GM21360 (cell line): ENCODE measurements around the gene TRIM38.
A peak's percentile ranks its signal among the peaks of the same experiment; 100 is the strongest.
"Not testable (repeated sequence)": the region's sequence is repeated elsewhere in the genome, so short reads cannot be mapped to it uniquely, and the experiment has no call there.

Source experiments
- ATAC-seq: cut with Tn5 transposase; IDR thresholded peaks from one replicate; pipeline ENCODE4 v1.9.1; 2021; ENCODE audit warnings: mild to moderate bottlenecking, moderate library complexity; ENCODE audit not compliant: unreplicated experiment

The TRIM38 gene

DNA sequence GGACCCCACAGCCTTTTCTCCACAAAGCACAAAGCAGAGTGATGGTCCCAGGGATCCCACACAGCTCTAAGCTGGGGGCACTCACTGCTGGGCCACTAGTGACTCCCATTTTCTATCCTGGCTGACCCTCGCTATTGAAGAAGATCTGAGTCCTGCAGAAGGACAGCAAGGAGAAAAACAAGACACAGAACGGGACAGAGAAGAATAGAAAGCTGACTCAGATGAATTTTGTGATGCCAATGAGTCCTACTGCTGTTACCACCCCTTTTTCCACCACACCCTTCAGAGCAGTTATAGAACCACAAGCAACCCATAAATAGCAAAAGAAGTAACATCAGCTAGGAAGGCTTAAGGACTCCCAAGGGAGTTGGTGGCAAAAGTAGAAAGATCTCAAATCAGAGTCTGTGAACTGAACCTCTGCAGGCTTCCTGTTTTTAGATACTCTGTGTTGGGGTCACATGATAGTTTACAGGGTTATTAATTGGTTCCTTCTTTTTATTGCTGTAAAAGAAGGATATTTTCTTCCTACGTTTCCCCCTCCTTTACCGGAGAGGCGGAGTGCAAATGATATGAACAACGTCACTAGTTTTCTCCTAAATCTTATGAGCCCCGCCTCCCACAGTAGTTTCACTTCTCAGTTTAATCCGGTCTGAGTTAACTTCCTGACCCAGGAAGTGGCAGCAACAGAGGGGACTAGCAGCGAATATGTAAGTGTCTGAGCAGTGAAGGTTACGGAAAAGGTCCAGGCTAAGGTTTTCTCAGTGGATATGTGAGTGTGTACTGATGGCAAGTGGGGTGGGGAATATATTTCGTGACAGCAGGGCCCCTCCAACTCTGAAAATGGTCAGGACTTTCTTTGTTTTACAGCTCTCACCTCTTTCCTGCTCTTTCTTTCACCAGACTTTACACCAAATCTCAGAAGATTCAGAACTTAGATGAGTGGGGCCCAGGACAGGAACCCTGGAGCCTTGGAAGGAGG lies at the start of gene TRIM38:
Gene TRIM38 (plus strand): TSS at position 654 of the 979 bp plus-strand sequence. CDS start 3,721 bp downstream, outside the sequence.
- ATAC-seq = peak; percentile 71

GRCh38 chr6:25913741-25914140 lies 48.9 kb upstream of the TRIM38 start:
- ATAC-seq = no peak

- no peak for ATAC-seq
These were observed 46.3 kb upstream of the TRIM38 start for GRCh38 chr6:25916330-25916729.

DNA sequence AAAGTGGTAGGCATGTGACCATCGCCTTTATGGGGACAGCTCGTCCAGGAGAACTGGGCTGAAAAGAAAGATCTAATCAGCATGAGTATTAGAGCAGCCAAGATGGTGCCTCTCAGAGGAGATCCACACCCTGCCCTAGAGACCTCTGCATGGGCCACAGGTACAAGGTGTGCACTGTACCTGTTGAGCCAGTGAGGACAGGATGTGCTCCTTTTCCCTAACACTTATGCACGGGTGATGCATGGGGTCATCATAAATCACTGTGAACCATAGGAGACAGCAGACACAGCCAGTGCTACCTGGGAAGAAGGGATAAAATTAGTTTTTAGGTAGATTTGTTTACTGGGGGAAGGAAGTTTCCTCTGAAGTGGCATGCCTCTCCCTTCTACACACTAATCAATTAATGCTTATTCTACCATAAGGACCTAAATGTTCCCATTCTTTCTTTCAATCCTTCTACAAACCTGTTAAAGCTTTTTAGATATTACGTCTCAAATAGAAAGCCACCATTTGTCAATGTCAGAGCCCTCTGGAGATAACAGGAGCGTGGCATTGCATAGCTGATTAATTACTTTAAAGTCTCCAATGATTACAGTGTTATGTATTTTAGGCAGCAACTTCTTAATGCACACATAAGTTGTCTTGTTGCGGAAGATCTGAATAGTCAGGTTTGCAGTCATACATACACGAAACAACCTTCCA lies 45.7 kb upstream of the TRIM38 start:
- no peak for ATAC-seq

DNA sequence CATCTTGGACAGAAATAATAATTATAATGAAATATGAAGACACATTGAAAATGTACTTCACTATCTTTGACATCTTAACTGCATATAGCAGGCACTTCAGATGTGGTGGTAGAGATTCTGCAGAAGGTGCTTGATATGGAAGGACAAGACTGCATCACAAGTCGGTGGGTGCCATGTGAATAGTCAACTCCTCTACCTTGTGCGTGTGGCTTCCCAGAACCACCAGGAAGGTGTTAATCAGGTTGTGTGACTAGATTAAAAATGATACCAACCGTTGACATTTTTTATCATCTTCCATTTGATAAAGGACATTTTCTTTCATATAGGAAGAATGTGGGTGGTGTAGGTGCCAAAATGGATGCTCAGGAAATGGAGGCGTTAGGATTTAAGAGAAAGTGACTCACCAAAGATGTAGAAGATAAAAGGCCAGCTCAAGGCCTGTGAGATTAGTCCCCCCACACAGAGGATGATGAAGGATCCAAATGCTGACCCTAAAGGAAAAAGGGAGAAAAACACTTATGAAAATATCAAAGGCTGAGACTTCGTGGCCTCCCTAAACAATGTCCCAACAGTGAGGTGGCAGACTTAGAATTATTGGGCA lies 44.4 kb upstream of the TRIM38 start:
- ATAC-seq = no peak

- ATAC-seq = no peak
These were observed 42.9 kb upstream of the TRIM38 start for GRCh38 chr6:25919657-25920056.

DNA sequence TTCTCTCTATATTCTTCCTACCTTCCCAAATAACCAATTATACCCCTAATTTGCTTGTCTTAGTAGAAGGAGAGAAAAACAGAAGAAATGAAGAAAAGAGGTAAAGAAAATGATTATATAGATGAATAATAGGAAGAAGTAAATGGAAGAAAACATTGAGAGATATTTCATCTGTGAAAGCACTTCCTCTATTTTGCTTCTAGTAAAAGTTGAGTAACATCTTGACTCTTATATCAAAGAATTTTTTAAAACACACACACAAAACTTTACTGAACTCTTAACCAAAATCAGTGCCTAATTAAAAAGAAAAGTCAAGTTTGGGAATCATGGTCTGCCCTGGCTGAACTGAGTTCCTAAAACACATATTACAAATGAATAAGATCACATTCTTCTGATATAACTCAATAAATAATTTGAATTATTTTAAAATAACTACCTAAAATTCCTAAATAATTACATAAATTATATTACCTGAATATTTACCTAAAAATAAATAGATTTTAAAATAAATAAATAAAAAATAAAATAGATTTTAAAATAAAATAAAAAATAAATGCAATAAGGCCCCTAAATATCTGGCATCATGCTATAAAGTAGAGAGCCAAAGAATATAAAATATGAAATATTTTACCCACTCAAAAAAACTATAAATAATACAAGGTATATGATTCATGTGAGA lies 40.9 kb upstream of the TRIM38 start:
- ATAC-seq = no peak

GRCh38 chr6:25922301-25922700 lies 40.3 kb upstream of the TRIM38 start:
- no peak for ATAC-seq

- no peak for ATAC-seq
These were observed 36.7 kb upstream of the TRIM38 start for GRCh38 chr6:25925876-25926275.

DNA sequence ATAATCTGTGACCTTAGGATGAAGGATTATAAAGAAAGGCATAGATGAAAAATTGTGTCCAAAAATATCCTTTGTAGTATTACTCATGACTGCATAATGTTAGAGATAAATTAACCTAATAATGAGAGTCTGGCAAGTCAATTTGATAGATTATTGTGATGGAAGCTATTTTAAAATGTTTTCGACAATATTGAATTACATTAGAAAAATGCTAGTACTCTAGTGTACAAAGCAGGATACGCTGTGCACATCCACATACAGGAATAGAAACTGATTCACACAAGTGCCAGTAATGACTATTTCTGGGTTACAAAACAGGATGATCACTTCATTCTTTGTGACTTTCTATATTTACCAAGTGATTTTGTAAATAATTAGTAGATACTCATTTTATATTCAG lies 35.4 kb upstream of the TRIM38 start:
- no peak for ATAC-seq

DNA sequence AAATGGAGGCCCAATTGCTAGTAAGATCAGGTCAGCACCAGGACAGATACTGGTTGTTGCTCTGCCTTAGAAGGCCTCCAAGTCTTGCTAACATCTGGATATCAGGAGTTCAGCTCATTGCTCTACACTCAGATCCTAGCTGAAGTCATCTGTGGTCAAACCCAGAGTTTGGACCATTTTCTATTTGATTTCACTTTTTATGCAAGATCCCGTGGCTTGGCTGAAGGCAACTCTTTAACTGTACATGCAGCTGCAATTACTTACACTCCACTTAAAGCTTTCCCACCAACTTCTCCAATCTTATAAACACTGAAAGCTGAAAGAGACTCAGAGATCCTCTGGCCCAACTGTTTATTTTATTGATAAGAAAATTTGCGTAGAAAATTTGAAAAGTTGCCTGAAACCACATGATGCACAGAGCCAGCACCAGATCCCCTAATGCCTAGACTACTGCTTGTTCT lies 34.8 kb upstream of the TRIM38 start:
- no peak for ATAC-seq

DNA sequence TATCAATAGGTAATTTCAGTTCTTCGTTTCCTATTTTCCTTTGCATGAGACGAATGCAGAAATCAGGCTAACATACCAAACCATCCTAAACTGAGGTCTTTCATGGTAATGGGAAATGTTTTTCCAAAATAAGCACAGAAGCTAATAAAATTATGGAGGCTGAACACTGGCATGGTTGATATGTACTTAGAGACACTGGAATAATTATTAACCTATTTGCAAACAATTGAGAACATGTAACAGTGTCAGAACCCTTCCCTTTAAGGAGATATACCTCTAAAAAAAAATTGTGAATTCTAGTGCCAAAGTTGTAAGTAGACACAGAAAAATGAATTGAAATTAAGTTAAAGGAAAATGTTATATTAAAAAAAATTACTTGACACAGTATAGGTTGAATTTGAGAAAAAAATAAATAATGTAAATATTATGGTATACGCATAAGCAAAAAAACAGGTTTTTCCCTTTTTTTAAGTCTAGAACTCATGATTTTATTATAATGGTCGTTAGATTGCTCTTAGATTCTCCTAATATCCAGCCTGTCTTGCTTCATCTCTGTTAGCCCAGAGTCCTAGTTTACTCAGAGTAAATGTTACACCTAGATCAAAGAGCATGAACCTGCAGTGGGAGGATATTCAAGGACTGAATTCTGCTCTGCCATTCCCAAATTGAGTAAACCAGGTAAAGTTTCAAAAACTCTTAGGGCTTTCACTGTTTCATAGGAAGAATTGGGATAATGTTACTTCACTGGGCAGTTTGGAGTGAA lies 33.9 kb upstream of the TRIM38 start:
- no peak for ATAC-seq

GRCh38 chr6:25929785-25930184 lies 32.8 kb upstream of the TRIM38 start:
- not testable (repeated sequence) for ATAC-seq

- no peak for ATAC-seq
These were observed 31.8 kb upstream of the TRIM38 start, which contains the start of gene SLC17A2 for GRCh38 chr6:25930532-25931410. SLC17A2 (minus strand) TSS chr6:25930691; CDS start chr6:25925796, 4,895 bp downstream.

- ATAC-seq = no peak
These were observed 31.2 kb upstream of the TRIM38 start for GRCh38 chr6:25931411-25931709.

- ATAC-seq = no peak
These were observed 28.4 kb upstream of the TRIM38 start for GRCh38 chr6:25934156-25934555.

DNA sequence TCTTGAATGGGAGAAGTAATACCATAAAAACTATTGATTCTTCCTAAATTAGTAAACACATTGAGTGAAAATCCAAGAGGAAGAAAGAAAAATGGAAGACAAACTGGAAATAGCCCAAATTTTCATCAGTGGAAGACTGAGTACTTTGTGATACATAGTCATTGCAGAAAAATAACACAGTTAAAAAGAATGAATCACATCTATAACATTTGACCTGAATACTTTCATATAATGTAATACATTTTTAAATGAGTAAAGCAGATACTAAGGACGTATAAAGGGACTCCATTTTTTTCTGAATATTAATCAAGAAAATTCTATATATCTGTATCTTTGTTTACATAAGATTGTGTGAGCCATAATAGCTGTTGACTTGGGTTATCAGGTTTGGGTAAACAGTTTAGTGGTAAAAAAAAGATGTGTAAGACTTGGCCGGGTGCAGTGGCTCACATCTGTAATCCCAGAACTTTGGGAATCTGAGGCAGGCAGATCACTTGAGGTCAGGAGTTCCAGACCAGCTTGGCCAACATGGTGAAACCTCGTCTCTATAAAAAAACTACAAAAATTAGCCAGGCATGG lies 27.8 kb upstream of the TRIM38 start:
- ATAC-seq = no peak

- no peak for ATAC-seq
These were observed 26.6 kb upstream of the TRIM38 start for GRCh38 chr6:25935953-25936352.

DNA sequence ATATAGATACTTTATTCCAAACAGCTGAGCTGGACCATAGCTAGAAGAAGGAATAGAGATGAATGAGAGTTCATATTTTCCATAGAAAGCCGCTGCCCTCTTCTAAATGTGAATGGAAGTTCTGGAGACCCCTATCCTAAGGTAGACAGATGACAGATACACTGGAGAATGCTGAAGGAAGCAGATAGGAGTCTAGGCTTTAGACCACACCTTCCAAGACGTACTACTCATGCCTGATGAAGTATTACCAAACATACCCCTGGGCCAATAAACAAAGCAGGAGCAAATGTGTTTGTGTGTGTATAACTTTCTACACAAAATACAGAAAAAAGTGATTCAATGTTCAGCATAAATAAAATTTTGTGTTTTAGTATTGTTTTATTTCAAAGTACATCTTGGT lies 23.0 kb upstream of the TRIM38 start:
- ATAC-seq = no peak
